SK-N-SH treated with all-trans-retinoic acid at 6 μM for 48 hours (cell line): ENCODE measurements around the gene GADD45GIP1.

Experiments used
- ARNTL ChIP-seq: fragments of 450-650 bp; formaldehyde crosslinking; IDR thresholded peaks from 2 replicates; pipeline ENCODE4 v1.5.0; 2020; ENCODE audit warnings: low read depth, mild to moderate bottlenecking, moderate library complexity, borderline replicate concordance
- CREB5 ChIP-seq: fragments of 250-450 bp; sonication (Bioruptor Pico); IDR thresholded peaks from 2 replicates; pipeline ENCODE4 v1.5.1; 2020; ENCODE audit warnings: low read depth, mild to moderate bottlenecking, moderate library complexity
- ESRRG ChIP-seq: fragments of 250-450 bp; sonication (Bioruptor Pico); IDR thresholded peaks from 2 replicates; pipeline ENCODE4 v1.6.1; 2021; ENCODE audit warnings: mild to moderate bottlenecking
- OSR1 ChIP-seq: fragments of 250-450 bp; sonication (Bioruptor Pico); IDR thresholded peaks from 2 replicates; pipeline ENCODE4 v1.8.0; 2022; ENCODE audit warnings: moderate library complexity, mild to moderate bottlenecking, inconsistent platforms
- PATZ1 ChIP-seq: fragments of 250-450 bp; sonication (Bioruptor Pico); IDR thresholded peaks from 2 replicates; pipeline ENCODE4 v1.8.0; 2020; ENCODE audit warnings: mild to moderate bottlenecking, moderate library complexity, borderline replicate concordance
- ZFP30 ChIP-seq: fragments of 450-650 bp; formaldehyde crosslinking; IDR thresholded peaks from 2 replicates; pipeline ENCODE4 v1.5.0; 2022; ENCODE audit warnings: mild to moderate bottlenecking, moderate library complexity

GRCh38 chr19:12984143-12984627, 27.2 kb upstream of the GADD45GIP1 start:
- no peak for TF ChIP-seq ESRRG (CRISPR knock-in tag)
- TF ChIP-seq ZFP30 (CRISPR knock-in tag): no peak
- no peak for TF ChIP-seq OSR1 (CRISPR knock-in tag)
- no peak for TF ChIP-seq ARNTL (CRISPR knock-in tag)
- no peak for TF ChIP-seq PATZ1 (CRISPR knock-in tag)
- TF ChIP-seq CREB5 (CRISPR knock-in tag): no peak
